HUES48 (cell line): ENCODE measurements around the gene MORC2.

ENCODE experiments used
- H3K27ac ChIP-seq: one replicate; pipeline ENCODE4 v1.7.0; 2013; ENCODE audit warnings: low read depth, low read length, inconsistent platforms
- H3K27me3 ChIP-seq: 2 replicates; pipeline ENCODE4 v1.6.1; 2013; ENCODE audit warnings: mild to moderate bottlenecking, low read length; ENCODE audit not compliant: control insufficient read depth, insufficient read depth
- H3K36me3 ChIP-seq: 2 replicates; pipeline ENCODE4 v1.6.1; 2013; ENCODE audit warnings: low read length; ENCODE audit not compliant: control insufficient read depth, insufficient read depth
- H3K4me1 ChIP-seq: 2 replicates; pipeline ENCODE4 v1.6.1; 2013; ENCODE audit warnings: mild to moderate bottlenecking, low read length; ENCODE audit not compliant: control insufficient read depth, insufficient read depth
- H3K4me3 ChIP-seq: 2 replicates; pipeline ENCODE4 v1.5.1; 2013; ENCODE audit warnings: mild to moderate bottlenecking, low read depth, low read length
- H3K9ac ChIP-seq: 2 replicates; pipeline ENCODE4 v1.6.1; 2013; ENCODE audit warnings: mild to moderate bottlenecking, low read depth, low read length, moderate library complexity
- H3K9me3 ChIP-seq: 2 replicates; pipeline ENCODE4 v1.6.1; 2013; ENCODE audit warnings: low read length; ENCODE audit not compliant: control insufficient read depth, insufficient read depth

Gene MORC2

DNA sequence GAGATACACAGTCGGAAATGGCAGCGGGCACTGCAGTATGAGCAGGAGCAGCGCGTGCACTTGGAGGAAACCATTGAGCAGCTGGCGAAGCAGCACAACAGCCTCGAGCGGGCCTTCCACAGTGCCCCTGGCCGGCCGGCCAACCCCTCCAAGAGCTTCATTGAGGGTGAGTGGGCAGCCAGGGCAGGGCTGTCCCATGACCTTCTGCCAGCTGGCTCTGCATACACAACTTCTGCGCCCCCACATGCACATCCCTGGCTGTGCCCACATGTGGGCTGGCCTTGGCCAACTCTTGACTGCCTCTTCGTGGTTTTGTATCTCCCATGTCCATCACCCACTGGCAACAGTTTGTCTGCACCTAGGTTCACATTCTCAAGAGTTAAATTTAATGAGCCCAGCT, 81.1 kb downstream of the MORC2 start:
- Histone ChIP-seq H3K4me3 (no peak overlapping the region), H3K27me3 (no peaks in the 10 kb centered on the region), H3K9me3 (no peaks in the 10 kb centered on the region), H3K27ac (no peak overlapping the region), H3K36me3 (0 out of 2 replicates have a peak, but pooled peaks cover 6% of the 10 kb centered on the region), H3K9ac (no peak overlapping the region), H3K4me1 (peaks cover 7% of the 10 kb centered on the region; the same call in 1 of the 2 replicates)

- Histone ChIP-seq H3K36me3 (0 out of 2 replicates have a peak, but pooled peaks cover 5% of the 10 kb centered on the region), H3K4me3 (no peak overlapping the region), H3K27me3 (no peaks in the 10 kb centered on the region), H3K9me3 (no peaks in the 10 kb centered on the region), H3K9ac (no peak overlapping the region), H3K4me1 (peaks cover 7% of the 10 kb centered on the region; the same call in 1 of the 2 replicates), H3K27ac (no peak overlapping the region)
These were observed 83.0 kb downstream of the MORC2 start for GRCh38 chr22:30885591-30885990.

DNA sequence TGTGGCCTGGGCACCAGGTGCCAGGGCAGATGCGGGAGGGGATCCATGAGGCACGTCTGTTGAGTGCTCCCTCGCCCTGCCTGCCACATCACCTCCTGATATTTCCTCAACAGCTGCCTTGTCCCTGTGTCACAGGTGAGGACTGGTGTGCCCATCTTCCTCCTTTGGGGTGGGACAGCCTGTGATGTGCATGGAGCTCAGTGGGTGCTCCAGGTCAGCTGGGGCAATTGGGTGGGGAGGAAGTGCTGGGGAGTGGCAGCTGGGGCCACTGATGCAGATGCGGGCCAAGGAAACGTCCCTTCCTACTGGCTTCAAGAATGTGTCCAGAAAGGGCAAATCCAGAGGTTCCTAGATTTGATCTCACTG, 83.6 kb downstream of the MORC2 start:
- no peaks in the 10 kb centered on the region for H3K9me3 ChIP-seq
- no peak overlapping the region for H3K27ac ChIP-seq
- no peak overlapping the region for H3K4me3 ChIP-seq
- H3K27me3 ChIP-seq, result no peaks in the 10 kb centered on the region
- H3K36me3 ChIP-seq, result 0 out of 2 replicates have a peak, but pooled peaks cover 2% of the 10 kb centered on the region
- H3K9ac ChIP-seq, result no peak overlapping the region
- peaks cover 7% of the 10 kb centered on the region; the same call in 1 of the 2 replicates for H3K4me1 ChIP-seq

- H3K36me3 ChIP-seq, result no peaks in the 10 kb centered on the region
- no peak overlapping the region for H3K4me3 ChIP-seq
- no peak overlapping the region for H3K27ac ChIP-seq
- peaks cover 7% of the 10 kb centered on the region; the same call in 1 of the 2 replicates for H3K4me1 ChIP-seq
- H3K9ac ChIP-seq, result no peak overlapping the region
- H3K9me3 ChIP-seq, result no peaks in the 10 kb centered on the region
- no peaks in the 10 kb centered on the region for H3K27me3 ChIP-seq
These were observed 84.2 kb downstream of the MORC2 start for GRCh38 chr22:30884211-30885000.

GRCh38 chr22:30883586-30884145, 84.9 kb downstream of the MORC2 start:
- Histone ChIP-seq H3K4me3 (no peak overlapping the region), H3K9ac (no peak overlapping the region), H3K9me3 (no peaks in the 10 kb centered on the region), H3K4me1 (peaks cover 7% of the 10 kb centered on the region; the same call in 1 of the 2 replicates), H3K36me3 (no peaks in the 10 kb centered on the region), H3K27me3 (no peaks in the 10 kb centered on the region), H3K27ac (no peak overlapping the region)

DNA sequence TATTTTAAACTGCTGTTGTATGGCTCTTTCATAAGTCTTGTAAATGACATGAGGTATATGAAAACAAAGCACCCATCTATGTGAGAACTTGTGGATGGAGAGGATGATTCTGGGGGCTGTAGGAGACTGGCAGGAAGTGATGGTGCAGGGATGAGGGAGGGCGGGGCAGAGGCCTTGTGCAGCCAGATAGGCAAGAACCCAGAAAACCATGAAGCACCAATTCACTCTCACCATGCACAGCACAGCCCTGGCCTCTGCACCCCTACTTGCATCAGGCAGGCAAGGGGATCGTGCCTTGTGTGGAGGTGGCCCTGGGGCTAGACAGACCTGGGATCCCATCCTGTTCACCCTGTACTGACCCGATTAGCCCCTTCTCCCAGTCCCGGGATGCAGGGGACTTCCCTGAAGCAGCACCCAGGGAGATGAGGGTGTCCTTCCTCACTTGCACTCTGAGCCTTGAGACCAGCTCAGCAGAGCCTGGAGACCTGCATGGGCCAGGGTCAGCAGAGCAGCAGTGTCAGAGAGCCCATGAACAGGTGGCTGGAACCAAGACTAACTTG, 85.5 kb downstream of the MORC2 start:
- Histone ChIP-seq H3K4me3 (no peak overlapping the region), H3K4me1 (peaks cover 7% of the 10 kb centered on the region; the same call in 1 of the 2 replicates), H3K27me3 (no peaks in the 10 kb centered on the region), H3K9ac (no peak overlapping the region), H3K36me3 (no peaks in the 10 kb centered on the region), H3K9me3 (no peaks in the 10 kb centered on the region), H3K27ac (no peak overlapping the region)

GRCh38 chr22:30882184-30882717, 86.3 kb downstream of the MORC2 start:
- Histone ChIP-seq H3K36me3 (no peaks in the 10 kb centered on the region), H3K9ac (no peak overlapping the region), H3K4me3 (no peak overlapping the region), H3K27ac (no peak overlapping the region), H3K4me1 (peaks cover 7% of the 10 kb centered on the region; the same call in 1 of the 2 replicates), H3K9me3 (no peaks in the 10 kb centered on the region), H3K27me3 (no peaks in the 10 kb centered on the region)

GRCh38 chr22:30881361-30882183, 87.0 kb downstream of the MORC2 start:
- H3K9ac ChIP-seq, result no peak overlapping the region; the same call in 1 of the 2 replicates
- no peak overlapping the region for H3K27ac ChIP-seq
- H3K4me3 ChIP-seq, result no peak overlapping the region
- H3K4me1 ChIP-seq, result peaks cover 6% of the 10 kb centered on the region; the same call in 1 of the 2 replicates
- H3K36me3 ChIP-seq, result no peaks in the 10 kb centered on the region
- H3K9me3 ChIP-seq, result no peaks in the 10 kb centered on the region
- no peaks in the 10 kb centered on the region for H3K27me3 ChIP-seq

DNA sequence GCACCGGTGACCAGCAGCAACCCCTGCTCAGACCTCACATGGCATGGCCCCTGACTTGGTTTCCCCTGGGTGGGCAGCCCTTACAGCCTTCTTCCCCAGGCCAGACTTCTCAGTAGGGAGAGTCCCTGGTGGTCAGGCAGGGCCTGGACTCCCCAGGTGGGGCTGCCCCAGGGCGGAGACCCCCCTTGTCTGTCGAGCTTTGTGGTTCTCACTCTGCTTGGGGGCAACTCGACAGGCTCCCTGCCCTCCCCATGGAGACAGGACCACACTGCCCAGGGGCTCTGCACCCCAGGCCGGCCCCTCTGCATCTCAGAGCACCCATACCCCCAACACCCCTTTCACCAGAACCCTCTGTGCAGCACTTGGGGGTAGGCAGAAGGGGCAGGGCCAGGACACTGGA, 87.7 kb downstream of the MORC2 start:
- Histone ChIP-seq H3K4me3 (no peak overlapping the region), H3K9me3 (no peaks in the 10 kb centered on the region), H3K36me3 (no peaks in the 10 kb centered on the region), H3K4me1 (no peaks in the 10 kb centered on the region), H3K27me3 (no peaks in the 10 kb centered on the region), H3K9ac (no peak overlapping the region), H3K27ac (no peak overlapping the region)

GRCh38 chr22:30880181-30880601, 88.4 kb downstream of the MORC2 start:
- Histone ChIP-seq H3K27ac (no peak overlapping the region), H3K4me3 (no peak overlapping the region), H3K9ac (no peak overlapping the region), H3K9me3 (no peaks in the 10 kb centered on the region), H3K36me3 (no peaks in the 10 kb centered on the region), H3K27me3 (no peaks in the 10 kb centered on the region), H3K4me1 (no peaks in the 10 kb centered on the region)
